HG02852 (cell line): ENCODE results near the gene SBK3.
"Not testable (repeated sequence)": the region's sequence is repeated elsewhere in the genome, so short reads cannot be mapped to it uniquely, and the experiment has no call there.

Source experiments
- ATAC-seq: cut with Tn5 transposase; IDR thresholded peaks from one replicate; pipeline ENCODE4 v1.9.1; 2021; ENCODE audit warnings: mild to moderate bottlenecking, moderate library complexity; ENCODE audit not compliant: unreplicated experiment

SBK3 gene

GRCh38 chr19:55519451-55520311, 25.7 kb downstream of the SBK3 start:
- no peak for ATAC-seq

GRCh38 chr19:55516878-55517620, 28.3 kb downstream of the SBK3 start:
- ATAC-seq, result peak; percentile 99

- ATAC-seq, result no peak
Measured at GRCh38 chr19:55508120-55508519, 37.2 kb downstream of the SBK3 start.

- no peak for ATAC-seq
Measured at GRCh38 chr19:55504981-55505380, 40.4 kb downstream of the SBK3 start.

- no peak for ATAC-seq
Measured at GRCh38 chr19:55504252-55504603, 41.1 kb downstream of the SBK3 start.

- peak; percentile 95 for ATAC-seq
Measured at GRCh38 chr19:55503502-55504251, 41.7 kb downstream of the SBK3 start.

- ATAC-seq, result no peak
Measured at GRCh38 chr19:55503157-55503501, 42.2 kb downstream of the SBK3 start.

GRCh38 chr19:55502197-55502952, 43.0 kb downstream of the SBK3 start:
- no peak for ATAC-seq

GRCh38 chr19:55500368-55500952, 44.9 kb downstream of the SBK3 start:
- ATAC-seq, result no peak

GRCh38 chr19:55498246-55498840, 47.0 kb downstream of the SBK3 start:
- no peak for ATAC-seq

- no peak for ATAC-seq
Measured at GRCh38 chr19:55497763-55498162, 47.6 kb downstream of the SBK3 start.

- not testable (repeated sequence) for ATAC-seq
Measured at GRCh38 chr19:55496820-55497219, 48.5 kb downstream of the SBK3 start.

GRCh38 chr19:55495646-55496349, 49.5 kb downstream of the SBK3 start:
- ATAC-seq, result no peak

GRCh38 chr19:55494172-55494761, 51.1 kb downstream of the SBK3 start:
- ATAC-seq, result no peak

GRCh38 chr19:55493645-55494171, 51.6 kb downstream of the SBK3 start:
- ATAC-seq, result no peak

GRCh38 chr19:55493052-55493644, 52.2 kb downstream of the SBK3 start:
- no peak for ATAC-seq

- no peak for ATAC-seq
Measured at GRCh38 chr19:55492362-55492944, 52.9 kb downstream of the SBK3 start.
